Mammary epithelial cell (primary cell): ENCODE measurements around the gene THRAP3.

Experiments
- CTCF ChIP-seq, 2 donors: IDR thresholded peaks in 1 of 2; conservative IDR thresholded peaks in 1 of 2; 2 replicates each; pipeline ENCODE4 v1.5.1; 2011 to 2012; ENCODE audit warnings: inconsistent platforms in 2 of 2, low read length in 2 of 2, mild to moderate bottlenecking in 2 of 2, control low read depth in 1 of 2, low read depth in 1 of 2; ENCODE audit not compliant: insufficient read depth in 1 of 2; ENCODE audit errors: extremely low read depth in 1 of 2
- EZH2 ChIP-seq: IDR thresholded peaks from 2 replicates; pipeline ENCODE4 v1.6.1; 2012; ENCODE audit warnings: low read length, inconsistent platforms, borderline replicate concordance

GRCh38 chr1:36349241-36349671 is 125.0 kb downstream of the THRAP3 start:
- TF ChIP-seq CTCF (conservative IDR thresholded peaks at IDR 0.05 in 1 of 2, IDR thresholded peaks at IDR 0.05 in 1 of 2; ENCODE audit: extremely low read depth in 1 of 2, insufficient read depth in 1 of 2, low read depth in 1 of 2, low read length in 2 of 2) (no peak), EZH2 (no peak)
